IgD-negative memory B cell (primary cell): ENCODE measurements around the gene WDR70. TPM values are rescaled to one million over a fixed set of nuclear protein-coding genes. Genes with fewer than 3 reads are reported as not detected.
"Not testable (repeated sequence)": the region's sequence is repeated elsewhere in the genome, so short reads cannot be mapped to it uniquely, and the experiment has no call there.

Experiments
- H3K27ac Mint-ChIP-seq, 3 donors: one replicate each; pipeline ENCODE4 v1.8.0; 2020 to 2022; ENCODE audit warnings: mild to moderate bottlenecking in 3 of 3, mixed read lengths in 3 of 3, moderate library complexity in 1 of 3
- H3K27me3 Mint-ChIP-seq: one replicate; pipeline ENCODE4 v1.8.0; 2021; ENCODE audit warnings: mixed read lengths
- H3K36me3 Mint-ChIP-seq: one replicate; pipeline ENCODE4 v1.8.0; 2020; ENCODE audit warnings: mild to moderate bottlenecking, mixed read lengths
- H3K4me1 Mint-ChIP-seq, 3 donors: one replicate each; pipeline ENCODE4 v1.8.0; 2020 to 2022; ENCODE audit warnings: mixed read lengths in 3 of 3, mild to moderate bottlenecking in 1 of 3
- H3K4me3 Mint-ChIP-seq, 4 donors: one replicate each; pipeline ENCODE4 v1.8.0; 2020 to 2022; ENCODE audit warnings: mild to moderate bottlenecking in 4 of 4, mixed read lengths in 4 of 4, moderate library complexity in 3 of 4
- H3K9me3 Mint-ChIP-seq, 3 donors: one replicate each; pipeline ENCODE4 v1.8.0; 2020 to 2021; ENCODE audit warnings: mixed read lengths in 3 of 3, mild to moderate bottlenecking in 1 of 3
- polyA plus RNA-seq: library from polyadenylated mRNA; unstranded; fragments of 300-500 nt; fragmentation: Illumina TruSeq; gene quantifications from one replicate; pipeline ENCODE4 v1.2.3, GENCODE V29; 2021

Gene WDR70
- polyA plus RNA-seq, result 21.6 TPM

DNA sequence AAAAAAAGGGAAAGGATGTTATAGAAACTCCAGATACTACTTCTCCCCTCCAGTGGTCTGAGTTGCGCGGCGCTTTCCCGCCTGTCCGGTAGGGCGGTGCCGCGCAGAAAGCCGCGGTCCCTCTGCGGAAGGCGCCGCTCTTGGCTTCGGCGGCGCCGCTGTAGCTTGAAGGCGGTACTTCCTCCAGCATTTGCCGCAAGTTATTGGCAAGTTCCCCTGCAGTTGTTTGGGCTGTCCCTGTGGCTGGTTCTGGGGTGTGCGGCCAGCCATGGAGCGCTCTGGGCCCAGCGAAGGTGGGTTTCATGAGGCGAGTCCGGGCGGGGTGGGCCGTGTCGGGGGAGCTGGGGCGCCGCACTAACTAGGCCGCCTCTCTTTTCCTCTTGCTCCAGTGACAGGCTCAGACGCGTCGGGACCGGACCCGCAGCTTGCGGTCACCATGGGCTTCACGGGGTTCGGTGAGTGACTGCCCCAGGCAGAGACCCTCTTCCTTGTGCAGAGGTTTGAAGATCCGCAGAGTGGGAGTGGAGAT, at the start of gene WDR70:
TSS of gene WDR70 (plus strand) at position 219 of the 529 bp plus-strand sequence. CDS start at position 269, 50 bp downstream.
- H3K36me3 Mint-ChIP-seq, result not testable (repeated sequence)

DNA sequence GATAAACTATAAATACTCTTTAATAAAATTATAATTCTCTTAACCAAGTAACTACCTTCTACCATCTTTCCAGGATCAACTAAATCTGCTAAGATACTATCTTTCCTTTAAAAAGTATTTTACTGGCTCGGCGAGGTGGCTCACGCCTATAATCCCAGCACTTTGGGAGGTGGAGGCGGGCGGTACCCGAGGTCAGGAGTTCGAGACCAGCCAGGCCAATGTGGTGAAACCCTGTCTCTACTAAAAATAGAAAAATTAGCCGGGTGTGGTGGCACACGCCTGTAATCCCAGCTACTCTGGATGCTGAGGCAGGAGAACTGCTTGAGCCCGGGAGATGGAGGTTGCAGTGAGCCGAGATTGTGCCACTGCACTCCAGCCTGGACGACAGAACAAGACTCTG, 44.4 kb upstream of the WDR70 start:
- H3K27me3 Mint-ChIP-seq, H3K36me3 Mint-ChIP-seq, H3K9me3 Mint-ChIP-seq, H3K4me1 Mint-ChIP-seq, H3K4me3 Mint-ChIP-seq, H3K27ac Mint-ChIP-seq: not testable (repeated sequence)

More for the DNA sequence above, at the start of gene WDR70:
- Mint-ChIP-seq H3K4me1 (peaks cover 7 to 14% (median 11%) of the 10 kb centered on the region in 3 donors), H3K4me3 (peak within 1 kb of the TSS; percentile 87 to 97 (median 95)), H3K27ac (peak within 1 kb of the TSS; percentile 28 to 91 (median 56))
- not testable (repeated sequence) for H3K27me3 Mint-ChIP-seq, H3K9me3 Mint-ChIP-seq

DNA sequence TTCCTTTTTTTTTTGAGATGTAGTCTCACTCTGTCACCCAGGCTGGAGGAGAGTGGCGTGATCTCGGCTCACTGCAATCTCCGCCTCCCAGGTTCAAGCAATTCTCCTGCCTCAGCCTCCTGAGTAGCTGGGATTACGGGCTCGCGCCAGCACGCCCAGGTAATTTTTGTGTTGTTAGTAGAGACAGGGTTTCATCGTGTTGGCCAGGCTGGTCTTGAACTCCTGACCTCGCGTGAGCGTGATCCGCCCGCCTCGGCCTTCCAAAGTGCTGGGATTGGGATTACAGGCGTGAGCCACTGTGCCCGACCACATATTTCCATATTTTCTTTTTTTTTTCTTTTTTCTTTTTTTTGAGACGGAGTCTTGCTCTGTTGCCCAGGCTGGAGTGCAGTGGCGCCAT, 36.4 kb upstream of the WDR70 start:
- not testable (repeated sequence) for H3K27me3 Mint-ChIP-seq, H3K9me3 Mint-ChIP-seq, H3K36me3 Mint-ChIP-seq, H3K27ac Mint-ChIP-seq, H3K4me1 Mint-ChIP-seq, H3K4me3 Mint-ChIP-seq

- Mint-ChIP-seq H3K27me3 (no peaks in the 10 kb centered on the region), H3K9me3 (no peaks in the 10 kb centered on the region), H3K36me3 (peaks cover 9% of the 10 kb centered on the region), H3K27ac (no peak overlapping the region), H3K4me3 (no peak overlapping the region), H3K4me1 (peaks cover 0 to 3% (median 2%) of the 10 kb centered on the region in 3 donors)
Measured at GRCh38 chr5:37355161-37355560, 24.0 kb upstream of the WDR70 start.

GRCh38 chr5:37370550-37370863, 8.6 kb upstream of the WDR70 start:
- Mint-ChIP-seq H3K4me3 (peak overlapping the region; percentile 94 to 99 (median 98)), H3K36me3 (no peaks in the 10 kb centered on the region), H3K9me3 (no peaks in the 10 kb centered on the region), H3K27ac (peak overlapping the region; percentile 92 to 99 (median 94)), H3K4me1 (peaks cover 21 to 26% (median 25%) of the 10 kb centered on the region in 3 donors), H3K27me3 (no peaks in the 10 kb centered on the region)

DNA sequence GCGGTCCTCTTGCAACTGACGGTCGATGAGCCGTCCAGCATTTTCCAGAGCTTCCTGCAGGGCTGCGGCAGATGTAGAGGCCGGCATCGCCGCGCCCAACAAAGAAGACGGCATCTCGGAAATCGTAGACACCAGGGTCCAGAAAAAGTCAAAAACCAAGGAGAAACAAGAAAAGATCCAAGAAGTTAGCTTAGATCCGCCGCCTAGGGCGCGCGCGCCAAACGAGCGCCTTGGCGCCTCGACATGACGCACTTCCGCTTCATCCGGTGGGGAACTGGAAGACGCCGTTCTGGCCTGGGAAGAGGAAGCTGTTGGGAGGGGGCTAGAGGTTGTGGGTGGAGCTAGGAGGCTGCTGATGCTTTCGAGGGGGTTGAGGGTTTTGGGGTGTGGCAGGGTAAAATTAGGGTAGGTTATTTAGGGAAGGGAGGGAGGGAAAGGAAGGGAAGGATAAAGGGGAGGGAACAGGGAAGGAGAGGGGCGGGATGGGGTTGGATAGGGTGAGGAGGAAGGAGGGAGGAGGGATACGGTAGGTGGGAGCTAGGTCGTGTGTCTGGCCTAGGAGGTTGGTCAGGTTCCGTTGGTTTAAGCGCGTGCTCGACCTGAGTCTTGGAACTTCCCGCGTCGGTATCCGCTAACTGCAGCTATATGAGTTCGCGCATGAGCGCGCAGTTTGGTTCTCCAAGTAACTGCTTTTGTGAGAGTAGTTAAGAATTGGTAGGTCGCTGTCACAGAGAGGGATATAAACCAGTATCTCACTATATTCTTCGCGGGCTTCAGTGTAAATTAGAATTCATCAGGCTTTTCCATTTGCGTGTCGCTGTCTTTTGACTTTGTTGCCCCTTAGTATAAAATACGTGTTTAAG, 8.0 kb upstream of the WDR70 start, which contains the start of gene NUP155:
TSS of gene NUP155 (minus strand) at position 243 of the 863 bp plus-strand sequence. CDS start at position 114, 129 bp downstream.
- Mint-ChIP-seq H3K27ac (peak within 1 kb of the TSS; percentile 92 to 99 (median 94)), H3K9me3 (no peaks in the 10 kb centered on the region), H3K4me1 (peaks cover 18 to 23% (median 21%) of the 10 kb centered on the region in 3 donors), H3K36me3 (no peaks in the 10 kb centered on the region), H3K4me3 (peak within 1 kb of the TSS; percentile 94 to 99 (median 98)), H3K27me3 (no peaks in the 10 kb centered on the region)

DNA sequence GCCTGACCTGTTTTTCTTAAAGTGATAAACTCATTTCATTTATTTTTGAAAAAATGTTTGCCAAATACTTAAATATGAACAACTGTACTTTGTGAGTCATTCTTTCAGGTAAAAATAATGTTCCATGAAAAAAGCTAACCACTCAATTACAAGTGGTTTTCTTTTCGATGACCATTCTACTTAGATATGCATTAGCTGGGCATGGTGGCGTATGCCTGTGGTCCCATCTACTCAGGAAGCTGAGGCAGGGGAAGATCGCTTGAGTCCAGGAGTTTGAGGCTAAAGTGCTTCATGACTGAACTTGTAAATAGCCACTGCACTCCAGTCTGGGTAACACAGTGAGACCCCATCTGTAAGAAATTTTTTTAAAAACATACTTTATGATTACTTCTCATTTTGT, 4.0 kb upstream of the WDR70 start:
- Mint-ChIP-seq H3K4me3 (peak overlapping the region in 1 of 4 donors; percentile 22), H3K9me3 (no peaks in the 10 kb centered on the region), H3K36me3 (no peaks in the 10 kb centered on the region), H3K27me3 (no peaks in the 10 kb centered on the region), H3K4me1 (peaks cover 11 to 25% (median 16%) of the 10 kb centered on the region in 3 donors), H3K27ac (no peak overlapping the region)

- not testable (repeated sequence) for H3K36me3 Mint-ChIP-seq, H3K27me3 Mint-ChIP-seq, H3K9me3 Mint-ChIP-seq
- Mint-ChIP-seq H3K27ac (peak overlapping the region in 1 of 3 donors; percentile 56), H3K4me1 (peaks cover 7 to 14% (median 11%) of the 10 kb centered on the region in 3 donors), H3K4me3 (peak overlapping the region in 2 of 4 donors; percentile 60 to 71)
Measured at GRCh38 chr5:37378066-37378465, 1.1 kb upstream of the WDR70 start.

- Mint-ChIP-seq H3K4me3 (no peak overlapping the region), H3K9me3 (no peaks in the 10 kb centered on the region), H3K36me3 (peaks cover 3% of the 10 kb centered on the region), H3K27ac (peak overlapping the region in 1 of 3 donors; percentile 74), H3K27me3 (no peaks in the 10 kb centered on the region), H3K4me1 (peaks cover 9 to 17% (median 11%) of the 10 kb centered on the region in 3 donors)
Measured at GRCh38 chr5:37391591-37391990, 12.5 kb downstream of the WDR70 start.

- no peaks in the 10 kb centered on the region for H3K9me3 Mint-ChIP-seq
- no peaks in the 10 kb centered on the region for H3K27me3 Mint-ChIP-seq
- peaks cover 10% of the 10 kb centered on the region for H3K36me3 Mint-ChIP-seq
- H3K4me1 Mint-ChIP-seq, result peaks cover 2 to 14% (median 4%) of the 10 kb centered on the region in 3 donors
- H3K4me3 Mint-ChIP-seq, result no peak overlapping the region
- no peak overlapping the region for H3K27ac Mint-ChIP-seq
Measured at GRCh38 chr5:37396352-37396751, 17.2 kb downstream of the WDR70 start.

GRCh38 chr5:37400501-37400900, 21.4 kb downstream of the WDR70 start:
- Mint-ChIP-seq H3K27ac (no peak overlapping the region), H3K27me3 (no peaks in the 10 kb centered on the region), H3K9me3 (no peaks in the 10 kb centered on the region), H3K4me3 (no peak overlapping the region), H3K4me1 (peaks cover 0 to 6% (median 5%) of the 10 kb centered on the region in 3 donors), H3K36me3 (peaks cover 11% of the 10 kb centered on the region)

DNA sequence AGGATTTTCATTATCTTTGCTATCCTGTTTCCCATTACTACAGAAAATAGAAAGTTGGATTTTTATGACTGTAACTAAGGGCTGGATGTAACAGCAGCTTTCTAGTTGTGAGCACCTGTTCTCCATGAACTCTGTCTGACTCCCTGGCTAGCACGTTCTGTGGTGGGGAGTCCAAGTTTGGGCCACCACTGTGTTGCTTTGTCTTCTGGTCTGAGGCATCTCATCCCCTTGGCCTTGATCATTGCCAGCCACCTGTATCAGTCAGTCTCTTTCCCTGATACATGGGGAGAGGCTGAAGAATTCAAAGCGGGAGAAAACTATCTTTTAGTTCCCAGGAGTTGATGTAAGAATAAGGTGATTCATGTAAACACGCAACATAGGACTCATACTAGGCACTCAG, 33.4 kb downstream of the WDR70 start:
- Mint-ChIP-seq H3K27me3 (no peaks in the 10 kb centered on the region), H3K9me3 (no peaks in the 10 kb centered on the region), H3K4me3 (no peak overlapping the region), H3K36me3 (peaks cover 5% of the 10 kb centered on the region), H3K27ac (no peak overlapping the region), H3K4me1 (no peaks in the 10 kb centered on the region)

DNA sequence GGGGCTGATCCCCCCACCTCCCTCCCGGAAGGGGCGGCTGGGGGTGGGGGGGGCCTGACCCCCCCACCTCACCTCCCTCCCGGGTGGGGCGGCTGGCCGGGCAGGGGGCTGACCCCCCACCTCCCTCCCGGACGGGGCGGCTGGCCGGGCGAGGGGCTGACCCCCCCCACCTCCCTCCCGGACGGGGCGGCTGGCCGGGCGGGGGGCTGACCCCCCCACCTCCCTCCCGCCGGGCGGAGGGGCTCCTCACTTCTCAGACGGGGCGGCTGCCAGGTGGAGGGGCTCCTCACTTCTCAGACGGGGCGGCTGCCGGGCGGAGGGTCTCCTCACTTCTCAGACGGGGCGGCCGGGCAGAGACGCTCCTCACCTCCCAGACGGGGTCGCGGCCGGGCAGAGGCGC, 36.3 kb downstream of the WDR70 start:
- H3K27me3 Mint-ChIP-seq, H3K27ac Mint-ChIP-seq, H3K4me3 Mint-ChIP-seq, H3K4me1 Mint-ChIP-seq, H3K36me3 Mint-ChIP-seq, H3K9me3 Mint-ChIP-seq: not testable (repeated sequence)

DNA sequence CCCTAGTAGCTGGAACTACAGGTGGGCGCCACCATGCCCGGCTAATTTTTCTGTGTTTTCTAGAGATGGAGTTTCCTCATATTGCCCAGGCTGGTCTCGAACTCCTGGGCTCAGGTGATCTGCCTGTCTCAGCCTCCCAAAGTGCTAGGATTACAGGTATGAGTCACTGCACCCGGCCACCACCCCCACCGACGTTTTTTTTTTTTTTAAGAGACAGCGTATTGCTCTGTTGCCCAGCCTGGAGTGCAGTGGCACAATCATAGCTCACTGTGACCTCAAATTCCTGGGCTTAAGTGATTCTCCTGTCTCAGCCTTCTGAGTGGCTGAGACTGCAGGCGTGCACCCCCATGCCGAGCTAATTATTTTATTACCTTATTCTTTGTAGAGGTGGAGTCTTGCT, 38.2 kb downstream of the WDR70 start:
- no peaks in the 10 kb centered on the region for H3K9me3 Mint-ChIP-seq
- peaks cover 8% of the 10 kb centered on the region for H3K36me3 Mint-ChIP-seq
- H3K4me3 Mint-ChIP-seq, result peak overlapping the region in 1 of 4 donors; percentile 22
- H3K4me1 Mint-ChIP-seq, result peaks cover 0 to 9% (median 0%) of the 10 kb centered on the region in 3 donors
- H3K27me3 Mint-ChIP-seq, result no peaks in the 10 kb centered on the region
- no peak overlapping the region for H3K27ac Mint-ChIP-seq

- Mint-ChIP-seq H3K9me3 (no peaks in the 10 kb centered on the region), H3K27me3 (no peaks in the 10 kb centered on the region), H3K4me3 (no peak overlapping the region), H3K36me3 (peaks cover 4% of the 10 kb centered on the region), H3K27ac (no peak overlapping the region), H3K4me1 (peaks cover 0 to 6% (median 0%) of the 10 kb centered on the region in 3 donors)
Measured at GRCh38 chr5:37424441-37424840, 45.3 kb downstream of the WDR70 start.

- Mint-ChIP-seq H3K4me3 (no peak overlapping the region), H3K4me1 (peaks cover 0 to 4% (median 0%) of the 10 kb centered on the region in 3 donors), H3K27me3 (no peaks in the 10 kb centered on the region), H3K9me3 (no peaks in the 10 kb centered on the region), H3K27ac (no peak overlapping the region), H3K36me3 (peaks cover 11% of the 10 kb centered on the region)
Measured at GRCh38 chr5:37428044-37428443, 48.9 kb downstream of the WDR70 start.
